ES-I3 (cell line): ENCODE data around the gene MCC.

Experiments
- H3K36me3 ChIP-seq: 2 replicates; pipeline ENCODE4 v1.6.1; 2013; ENCODE audit warnings: mild to moderate bottlenecking, low read length, control low read depth, moderate library complexity; ENCODE audit not compliant: insufficient read depth
- H3K4me1 ChIP-seq: 2 replicates; pipeline ENCODE4 v1.6.1; 2013; ENCODE audit warnings: mild to moderate bottlenecking, control low read depth, low read length; ENCODE audit not compliant: insufficient read depth
- H3K9ac ChIP-seq: 2 replicates; pipeline ENCODE4 v1.6.1; 2013; ENCODE audit warnings: low read depth, mild to moderate bottlenecking, low read length, moderate library complexity
- H3K9me3 ChIP-seq: 2 replicates; pipeline ENCODE4 v1.6.1; 2013; ENCODE audit warnings: mild to moderate bottlenecking, low read length, moderate library complexity; ENCODE audit not compliant: control insufficient read depth, insufficient read depth

Gene MCC

GRCh38 chr5:113063927-113064326 is 424.3 kb downstream of the MCC start:
- peaks cover 6% of the 10 kb centered on the region for H3K4me1 ChIP-seq
- no peaks in the 10 kb centered on the region for H3K9me3 ChIP-seq
- H3K36me3 ChIP-seq = no peaks in the 10 kb centered on the region
- H3K9ac ChIP-seq = no peak overlapping the region

- H3K9ac ChIP-seq = no peak overlapping the region
- H3K9me3 ChIP-seq = no peaks in the 10 kb centered on the region
- no peaks in the 10 kb centered on the region for H3K4me1 ChIP-seq
- H3K36me3 ChIP-seq = no peaks in the 10 kb centered on the region
Measured at GRCh38 chr5:113062869-113063508, 425.3 kb downstream of the MCC start.

- no peak overlapping the region for H3K9ac ChIP-seq
- no peaks in the 10 kb centered on the region for H3K9me3 ChIP-seq
- no peaks in the 10 kb centered on the region for H3K36me3 ChIP-seq
- no peaks in the 10 kb centered on the region for H3K4me1 ChIP-seq
Measured at GRCh38 chr5:113061846-113062780, 426.1 kb downstream of the MCC start.

- no peak overlapping the region for H3K9ac ChIP-seq
- H3K9me3 ChIP-seq = no peaks in the 10 kb centered on the region
- no peaks in the 10 kb centered on the region for H3K36me3 ChIP-seq
- H3K4me1 ChIP-seq = no peaks in the 10 kb centered on the region
Measured at GRCh38 chr5:113060408-113061025, 427.7 kb downstream of the MCC start.

GRCh38 chr5:113059232-113060040 is 428.8 kb downstream of the MCC start:
- H3K36me3 ChIP-seq = no peaks in the 10 kb centered on the region
- H3K4me1 ChIP-seq = no peaks in the 10 kb centered on the region
- H3K9me3 ChIP-seq = no peaks in the 10 kb centered on the region
- no peak overlapping the region for H3K9ac ChIP-seq

GRCh38 chr5:113058706-113059226 is 429.5 kb downstream of the MCC start:
- no peaks in the 10 kb centered on the region for H3K9me3 ChIP-seq
- no peak overlapping the region for H3K9ac ChIP-seq
- no peaks in the 10 kb centered on the region for H3K36me3 ChIP-seq
- no peaks in the 10 kb centered on the region for H3K4me1 ChIP-seq

- H3K36me3 ChIP-seq = no peaks in the 10 kb centered on the region
- H3K9me3 ChIP-seq = no peaks in the 10 kb centered on the region
- no peak overlapping the region for H3K9ac ChIP-seq
- no peaks in the 10 kb centered on the region for H3K4me1 ChIP-seq
Measured at GRCh38 chr5:113058269-113058668, 430.0 kb downstream of the MCC start.

- Histone ChIP-seq H3K9me3 (no peaks in the 10 kb centered on the region), H3K4me1 (peaks cover 5% of the 10 kb centered on the region; the same call in 1 of the 2 replicates)
Measured at GRCh38 chr5:113057557-113057984, 430.7 kb downstream of the MCC start.

GRCh38 chr5:113056988-113057387 is 431.3 kb downstream of the MCC start:
- H3K9me3 ChIP-seq = no peaks in the 10 kb centered on the region
- H3K36me3 ChIP-seq = no peaks in the 10 kb centered on the region
- peaks cover 5% of the 10 kb centered on the region; the same call in 1 of the 2 replicates for H3K4me1 ChIP-seq
- no peak overlapping the region for H3K9ac ChIP-seq

More at GRCh38 chr5:113057557-113057984, 430.7 kb downstream of the MCC start:
- H3K36me3 ChIP-seq = no peaks in the 10 kb centered on the region
- H3K9ac ChIP-seq = no peak overlapping the region

- Histone ChIP-seq H3K36me3 (no peaks in the 10 kb centered on the region), H3K9ac (no peak overlapping the region), H3K9me3 (no peaks in the 10 kb centered on the region), H3K4me1 (peaks cover 5% of the 10 kb centered on the region; the same call in 1 of the 2 replicates)
Measured at GRCh38 chr5:113054899-113055298, 433.4 kb downstream of the MCC start.

- Histone ChIP-seq H3K9me3 (no peaks in the 10 kb centered on the region), H3K9ac (no peak overlapping the region), H3K36me3 (no peaks in the 10 kb centered on the region; the same call in 1 of the 2 replicates), H3K4me1 (peaks cover 5% of the 10 kb centered on the region; the same call in 1 of the 2 replicates)
Measured at GRCh38 chr5:113053511-113053995, 434.7 kb downstream of the MCC start.

GRCh38 chr5:113052041-113052795 is 436.0 kb downstream of the MCC start:
- H3K36me3 ChIP-seq = no peaks in the 10 kb centered on the region; the same call in 1 of the 2 replicates

More at GRCh38 chr5:113052041-113052795, 436.0 kb downstream of the MCC start:
- H3K4me1 ChIP-seq = peaks cover 5% of the 10 kb centered on the region; the same call in 1 of the 2 replicates
- H3K9me3 ChIP-seq = no peaks in the 10 kb centered on the region
- H3K9ac ChIP-seq = no peak overlapping the region
